Effector memory CD4-positive, alpha-beta T cell (primary cell): ENCODE measurements around the gene PKNOX2.

Experiments used
- DNase-seq, 3 donors: peaks; one replicate each; pipeline ENCODE4 v3.0.0-alpha.2; 2020
- H3K27ac ChIP-seq: 2 replicates; pipeline ENCODE4 v1.7.0; 2013; ENCODE audit warnings: mild to moderate bottlenecking, low read length, moderate library complexity; ENCODE audit not compliant: insufficient read depth, poor library complexity, severe bottlenecking
- H3K27me3 ChIP-seq: replicated peaks from 2 replicates; pipeline ENCODE4 v1.7.0; 2013; ENCODE audit warnings: mild to moderate bottlenecking, low read length; ENCODE audit not compliant: insufficient read depth, control insufficient read depth, poor library complexity, severe bottlenecking
- H3K36me3 ChIP-seq: 2 replicates; pipeline ENCODE4 v1.7.0; 2013; ENCODE audit warnings: mild to moderate bottlenecking, low read length, moderate library complexity; ENCODE audit not compliant: control insufficient read depth, insufficient read depth
- H3K4me1 ChIP-seq: 2 replicates; pipeline ENCODE4 v1.7.0; 2013; ENCODE audit warnings: low read length, mild to moderate bottlenecking; ENCODE audit not compliant: control insufficient read depth, insufficient read depth, poor library complexity, severe bottlenecking
- H3K4me3 ChIP-seq: 2 replicates; pipeline ENCODE4 v1.7.0; 2013; ENCODE audit warnings: low read length, low read depth, mild to moderate bottlenecking; ENCODE audit not compliant: insufficient read depth, poor library complexity, severe bottlenecking
- H3K9me3 ChIP-seq: 2 replicates; pipeline ENCODE4 v1.7.0; 2013; ENCODE audit warnings: mild to moderate bottlenecking, low read length, moderate library complexity; ENCODE audit not compliant: control insufficient read depth

The PKNOX2 gene

GRCh38 chr11:125256541-125257189, 92.1 kb downstream of the PKNOX2 start:
- Histone ChIP-seq H3K36me3 (no peaks in the 10 kb centered on the region), H3K9me3 (no peaks in the 10 kb centered on the region), H3K27me3 (no peaks in the 10 kb centered on the region), H3K4me3 (no peak overlapping the region), H3K27ac (no peak overlapping the region), H3K4me1 (no peaks in the 10 kb centered on the region)
- DNase-seq = no peak

- Histone ChIP-seq H3K36me3 (no peaks in the 10 kb centered on the region), H3K27me3 (no peaks in the 10 kb centered on the region), H3K4me1 (no peaks in the 10 kb centered on the region), H3K4me3 (no peak overlapping the region), H3K9me3 (no peaks in the 10 kb centered on the region), H3K27ac (no peak overlapping the region)
- no peak for DNase-seq
Measured at GRCh38 chr11:125257190-125257579, 92.6 kb downstream of the PKNOX2 start.

GRCh38 chr11:125257751-125258150, 93.2 kb downstream of the PKNOX2 start:
- H3K4me1 ChIP-seq = no peaks in the 10 kb centered on the region
- H3K36me3 ChIP-seq = no peaks in the 10 kb centered on the region
- no peak for DNase-seq
- no peaks in the 10 kb centered on the region for H3K27me3 ChIP-seq
- no peak overlapping the region for H3K27ac ChIP-seq
- no peaks in the 10 kb centered on the region for H3K9me3 ChIP-seq
- no peak overlapping the region for H3K4me3 ChIP-seq

GRCh38 chr11:125258291-125259032, 93.9 kb downstream of the PKNOX2 start:
- Histone ChIP-seq H3K36me3 (no peaks in the 10 kb centered on the region), H3K4me1 (no peaks in the 10 kb centered on the region), H3K9me3 (no peaks in the 10 kb centered on the region), H3K4me3 (no peak overlapping the region), H3K27me3 (no peaks in the 10 kb centered on the region), H3K27ac (no peak overlapping the region)
- DNase-seq = no peak

GRCh38 chr11:125261588-125261987, 97.0 kb downstream of the PKNOX2 start:
- H3K4me3 ChIP-seq = no peak overlapping the region
- no peaks in the 10 kb centered on the region for H3K27me3 ChIP-seq

GRCh38 chr11:125262194-125262829, 97.8 kb downstream of the PKNOX2 start:
- H3K4me1 ChIP-seq = no peaks in the 10 kb centered on the region
- no peak overlapping the region for H3K27ac ChIP-seq
- H3K36me3 ChIP-seq = no peaks in the 10 kb centered on the region
- no peaks in the 10 kb centered on the region for H3K9me3 ChIP-seq
- DNase-seq = no peak
- no peak overlapping the region for H3K4me3 ChIP-seq
- no peaks in the 10 kb centered on the region for H3K27me3 ChIP-seq

More at GRCh38 chr11:125261588-125261987, 97.0 kb downstream of the PKNOX2 start:
- H3K27ac ChIP-seq = no peak overlapping the region
- H3K36me3 ChIP-seq = no peaks in the 10 kb centered on the region
- no peak for DNase-seq
- no peaks in the 10 kb centered on the region for H3K4me1 ChIP-seq
- H3K9me3 ChIP-seq = no peaks in the 10 kb centered on the region

GRCh38 chr11:125262830-125263218, 98.3 kb downstream of the PKNOX2 start:
- H3K27ac ChIP-seq = no peak overlapping the region
- no peaks in the 10 kb centered on the region for H3K4me1 ChIP-seq
- no peaks in the 10 kb centered on the region for H3K27me3 ChIP-seq
- DNase-seq = no peak
- H3K36me3 ChIP-seq = no peaks in the 10 kb centered on the region
- H3K9me3 ChIP-seq = no peaks in the 10 kb centered on the region
- H3K4me3 ChIP-seq = no peak overlapping the region

GRCh38 chr11:125263268-125263790, 98.8 kb downstream of the PKNOX2 start:
- DNase-seq = no peak
- Histone ChIP-seq H3K4me1 (no peaks in the 10 kb centered on the region), H3K36me3 (no peaks in the 10 kb centered on the region), H3K27me3 (no peaks in the 10 kb centered on the region), H3K4me3 (no peak overlapping the region), H3K27ac (no peak overlapping the region), H3K9me3 (no peaks in the 10 kb centered on the region)

- Histone ChIP-seq H3K36me3 (no peaks in the 10 kb centered on the region), H3K9me3 (no peaks in the 10 kb centered on the region), H3K27ac (no peak overlapping the region), H3K4me1 (no peaks in the 10 kb centered on the region), H3K27me3 (no peaks in the 10 kb centered on the region), H3K4me3 (no peak overlapping the region)
- DNase-seq = no peak
Measured at GRCh38 chr11:125264100-125265022, 99.8 kb downstream of the PKNOX2 start.
